ENCODE data around the gene DDX25. TPM values are rescaled to one million over a fixed set of nuclear protein-coding genes. Genes with fewer than 3 reads are reported as not detected.

DDX25 gene
- total RNA-seq, 1 experiment from 2014 or later = 0.37 TPM

- H3K9ac ChIP-seq (ENCODE audit: low read length) = no peak overlapping the region
- H3K79me2 ChIP-seq (ENCODE audit: insufficient read depth, low read length) = no peaks in the 10 kb centered on the region
- H3K36me3 ChIP-seq (ENCODE audit: control insufficient read depth in 1 of 2, insufficient read depth in 2 of 2, low read length in 2 of 2) = no peaks in the 10 kb centered on the region
- H3K9me3 ChIP-seq (ENCODE audit: control insufficient read depth in 1 of 2, insufficient read depth in 1 of 2, low read depth in 1 of 2, low read length in 2 of 2) = no peaks in the 10 kb centered on the region
- no peak overlapping the region for H2AFZ ChIP-seq (ENCODE audit: low read depth, low read length, poor library complexity, severe bottlenecking)
- TF ChIP-seq POLR2A (IDR thresholded peaks at IDR 0.05; ENCODE audit: borderline replicate concordance, extremely low read depth, insufficient read depth, insufficient read length) = no peak
- no peak for TF ChIP-seq ZNF274 (IDR thresholded peaks at IDR 0.05; ENCODE audit: low read depth, low read length)
- TF ChIP-seq CEBPB (IDR thresholded peaks at IDR 0.05; ENCODE audit: low read depth) = no peak
- TF ChIP-seq RAD21 (IDR thresholded peaks at IDR 0.05; ENCODE audit: low read depth) = no peak
- TF ChIP-seq YY1 (IDR thresholded peaks at IDR 0.05; ENCODE audit: extremely low read depth, insufficient replicate concordance, low read depth, low read length) = no peak
- TF ChIP-seq SIN3A (IDR thresholded peaks at IDR 0.05; ENCODE audit: low read depth) = no peak
- TF ChIP-seq EZH2phosphoT487 (IDR thresholded peaks at IDR 0.05; ENCODE audit: borderline replicate concordance) = no peak
- TF ChIP-seq ZFX (IDR thresholded peaks at IDR 0.05) = no peak
- no peak for TF ChIP-seq ATF3 (IDR thresholded peaks at IDR 0.05)
- no peak for TF ChIP-seq SRF (IDR thresholded peaks at IDR 0.05; ENCODE audit: low read depth)
- TF ChIP-seq, protein P1, sequence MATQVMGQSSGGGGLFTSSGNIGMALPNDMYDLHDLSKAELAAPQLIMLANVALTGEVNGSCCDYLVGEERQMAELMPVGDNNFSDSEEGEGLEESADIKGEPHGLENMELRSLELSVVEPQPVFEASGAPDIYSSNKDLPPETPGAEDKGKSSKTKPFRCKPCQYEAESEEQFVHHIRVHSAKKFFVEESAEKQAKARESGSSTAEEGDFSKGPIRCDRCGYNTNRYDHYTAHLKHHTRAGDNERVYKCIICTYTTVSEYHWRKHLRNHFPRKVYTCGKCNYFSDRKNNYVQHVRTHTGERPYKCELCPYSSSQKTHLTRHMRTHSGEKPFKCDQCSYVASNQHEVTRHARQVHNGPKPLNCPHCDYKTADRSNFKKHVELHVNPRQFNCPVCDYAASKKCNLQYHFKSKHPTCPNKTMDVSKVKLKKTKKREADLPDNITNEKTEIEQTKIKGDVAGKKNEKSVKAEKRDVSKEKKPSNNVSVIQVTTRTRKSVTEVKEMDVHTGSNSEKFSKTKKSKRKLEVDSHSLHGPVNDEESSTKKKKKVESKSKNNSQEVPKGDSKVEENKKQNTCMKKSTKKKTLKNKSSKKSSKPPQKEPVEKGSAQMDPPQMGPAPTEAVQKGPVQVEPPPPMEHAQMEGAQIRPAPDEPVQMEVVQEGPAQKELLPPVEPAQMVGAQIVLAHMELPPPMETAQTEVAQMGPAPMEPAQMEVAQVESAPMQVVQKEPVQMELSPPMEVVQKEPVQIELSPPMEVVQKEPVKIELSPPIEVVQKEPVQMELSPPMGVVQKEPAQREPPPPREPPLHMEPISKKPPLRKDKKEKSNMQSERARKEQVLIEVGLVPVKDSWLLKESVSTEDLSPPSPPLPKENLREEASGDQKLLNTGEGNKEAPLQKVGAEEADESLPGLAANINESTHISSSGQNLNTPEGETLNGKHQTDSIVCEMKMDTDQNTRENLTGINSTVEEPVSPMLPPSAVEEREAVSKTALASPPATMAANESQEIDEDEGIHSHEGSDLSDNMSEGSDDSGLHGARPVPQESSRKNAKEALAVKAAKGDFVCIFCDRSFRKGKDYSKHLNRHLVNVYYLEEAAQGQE (IDR thresholded peaks at IDR 0.05; ENCODE audit: low read depth) = no peak
- TF ChIP-seq TCF7L2 (IDR thresholded peaks at IDR 0.05; ENCODE audit: borderline replicate concordance, extremely low read depth, insufficient read depth, insufficient read length) = no peak
- no peak for TF ChIP-seq ELF1 (IDR thresholded peaks at IDR 0.05; ENCODE audit: borderline replicate concordance, low read depth)
- CTCF ChIA-PET = no interaction called here
- H3K27me3 ChIP-seq (ENCODE audit: insufficient read depth, low read length) = no peaks in the 10 kb centered on the region
- no peak overlapping the region for H3K4me2 ChIP-seq (ENCODE audit: low read length)
- H4K20me1 ChIP-seq (ENCODE audit: insufficient read depth) = no peaks in the 10 kb centered on the region
- no peak overlapping the region for H3K4me3 ChIP-seq (replicated peaks in 1 of 2; ENCODE audit: low read depth in 1 of 2, low read length in 2 of 2)
- no peaks in the 10 kb centered on the region for H3K4me1 ChIP-seq (ENCODE audit: control insufficient read depth in 1 of 2, insufficient read depth in 2 of 2, low read length in 2 of 2)
- no TSS peak for BruUV-seq (replicated peaks)
- H3K9me2 ChIP-seq (ENCODE audit: insufficient read depth) = no peaks in the 10 kb centered on the region
- RAD21 ChIA-PET (ENCODE audit: low non-redundant PET in 1 of 2, low total read pairs in 2 of 2, uncharacterized antibody in 2 of 2, unreplicated experiment in 2 of 2) = no interaction called here
- POLR2A ChIA-PET = no interaction called here
- no peak overlapping the region for H3K27ac ChIP-seq (ENCODE audit: low read depth, low read length)
- intact Hi-C loops (cut with micrococcal nuclease) = no loop called here
- DNase-seq (ENCODE audit: low read depth, low spot score) = no peak
- ATAC-seq = no peak
Observed at GRCh38 chr11:125952559-125952958, 48.3 kb downstream of the DDX25 start.
